Cortex of kidney (tissue), 1 donor: ENCODE results near the gene EIF2D.

ENCODE experiments used
- DNase-seq: peaks from one replicate; lab custom pipeline; 2025; lab: John Stamatoyannopoulos, UW

Gene EIF2D

DNA sequence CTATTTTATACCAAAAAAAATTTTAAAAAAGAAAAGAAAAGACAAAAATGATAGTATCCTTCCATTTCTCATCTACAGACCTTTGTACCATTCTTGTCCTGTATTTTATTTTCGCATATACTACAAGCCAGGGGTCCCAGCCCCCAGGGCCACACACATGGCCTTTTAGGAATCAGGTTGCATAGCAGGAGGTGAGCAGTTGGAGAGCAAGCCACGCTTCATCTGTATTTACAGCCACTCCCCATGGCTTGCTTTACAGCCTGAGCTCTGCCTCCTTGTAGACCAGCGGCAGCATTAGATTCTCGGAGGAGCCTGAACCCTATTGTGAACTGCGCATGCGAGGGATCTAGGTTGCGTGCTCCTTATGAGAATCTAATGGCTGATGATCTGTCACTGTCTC is 65.2 kb downstream of the EIF2D start:
- no peak for DNase-seq

GRCh38 chr1:206545351-206545750 is 66.9 kb downstream of the EIF2D start:
- DNase-seq: no peak

GRCh38 chr1:206544562-206545257 is 67.6 kb downstream of the EIF2D start:
- no peak for DNase-seq
